ENCODE data around the gene PLA2G4E. TPM values are rescaled to one million over a fixed set of nuclear protein-coding genes. Genes with fewer than 3 reads are reported as not detected.
A peak's percentile ranks its signal among the peaks of the same experiment; 100 is the strongest.

Gene PLA2G4E
- total and polyA plus RNA-seq, 2 experiments from 2014 or later = 0.06 TPM; not detected in 1

GRCh38 chr15:41948490-41948889, 72.4 kb downstream of the PLA2G4E start:
- Histone ChIP-seq H3K36me3 (peaks cover 11% of the 10 kb centered on the region), H3K27me3 (no peaks in the 10 kb centered on the region), H3K9me3 (ENCODE audit: low read depth) (no peaks in the 10 kb centered on the region), H3K4me3 (no peak overlapping the region), H3K27ac (peak overlapping the region; percentile 75), H3K4me1 (ENCODE audit: low read depth) (peaks cover 30% of the 10 kb centered on the region)
- no peak for DNase-seq (ENCODE audit: low read depth in 1 of 2, low spot score in 1 of 2)
- no peak for TF ChIP-seq CTCF (IDR thresholded peaks at IDR 0.05; ENCODE audit: low read depth, low read length)

GRCh38 chr15:41946970-41947369, 73.9 kb downstream of the PLA2G4E start:
- no peaks in the 10 kb centered on the region for H3K27me3 ChIP-seq
- H3K4me1 ChIP-seq (ENCODE audit: low read depth) = peaks cover 30% of the 10 kb centered on the region
- DNase-seq (ENCODE audit: low read depth in 1 of 2, low spot score in 1 of 2) = no peak
- no peak overlapping the region for H3K4me3 ChIP-seq
- peaks cover 4% of the 10 kb centered on the region for H3K36me3 ChIP-seq
- no peak for TF ChIP-seq CTCF (IDR thresholded peaks at IDR 0.05; ENCODE audit: low read depth, low read length)
- H3K27ac ChIP-seq = peak overlapping the region; percentile 75
- no peaks in the 10 kb centered on the region for H3K9me3 ChIP-seq (ENCODE audit: low read depth)

- Histone ChIP-seq H3K27me3 (no peaks in the 10 kb centered on the region), H3K4me3 (no peak overlapping the region), H3K27ac (peak overlapping the region; percentile 75), H3K36me3 (peaks cover 7% of the 10 kb centered on the region), H3K9me3 (ENCODE audit: low read depth) (no peaks in the 10 kb centered on the region), H3K4me1 (ENCODE audit: low read depth) (peaks cover 30% of the 10 kb centered on the region)
- TF ChIP-seq CTCF (IDR thresholded peaks at IDR 0.05; ENCODE audit: low read depth, low read length) = no peak
- no peak for DNase-seq (ENCODE audit: low read depth in 1 of 2, low spot score in 1 of 2)
Observed at GRCh38 chr15:41945731-41946130, 75.1 kb downstream of the PLA2G4E start.

- Histone ChIP-seq H3K36me3 (peaks cover 7% of the 10 kb centered on the region), H3K27ac (peak overlapping the region; percentile 87), H3K4me3 (no peak overlapping the region)
Observed at GRCh38 chr15:41945221-41945620, 75.6 kb downstream of the PLA2G4E start.

DNA sequence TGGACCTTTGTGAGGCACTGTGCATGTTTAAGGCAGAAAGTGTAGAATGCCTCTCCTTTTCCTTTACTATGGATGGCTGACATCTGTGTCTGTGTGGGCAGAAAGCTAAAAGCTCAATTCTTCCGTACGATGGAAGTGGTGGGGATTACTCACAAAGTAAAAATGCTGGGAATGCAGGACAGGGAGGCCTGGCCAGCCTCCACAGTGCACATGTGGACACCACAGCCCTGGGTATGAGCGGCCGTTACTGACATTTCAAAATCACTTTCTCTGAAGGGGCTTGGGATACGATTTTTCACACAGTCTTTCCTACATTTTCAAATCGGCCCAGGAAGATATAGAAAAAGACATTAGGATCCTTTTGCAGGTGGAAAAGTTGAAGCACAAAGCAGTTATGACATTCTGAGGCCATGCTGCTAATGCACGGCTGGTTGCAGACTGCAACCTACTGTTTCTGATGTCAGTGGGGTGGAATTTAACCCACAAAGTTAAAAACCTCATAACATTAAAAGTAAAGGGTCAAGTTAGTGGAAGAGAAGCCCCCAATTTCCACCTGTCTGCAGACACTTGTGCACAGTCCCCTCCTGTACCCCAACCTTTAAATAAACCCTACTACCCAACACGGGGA, 76.4 kb downstream of the PLA2G4E start:
- H3K36me3 ChIP-seq = peaks cover 7% of the 10 kb centered on the region
- H3K27me3 ChIP-seq = no peaks in the 10 kb centered on the region
- H3K9me3 ChIP-seq (ENCODE audit: low read depth) = no peaks in the 10 kb centered on the region
- DNase-seq (ENCODE audit: low read depth in 1 of 2, low spot score in 1 of 2) = peak; percentile 60 to 95
- H3K27ac ChIP-seq = peak overlapping the region; percentile 87
- no peak for TF ChIP-seq CTCF (IDR thresholded peaks at IDR 0.05; ENCODE audit: low read depth, low read length)
- H3K4me1 ChIP-seq (ENCODE audit: low read depth) = peaks cover 19% of the 10 kb centered on the region
- no peak overlapping the region for H3K4me3 ChIP-seq

More at GRCh38 chr15:41945221-41945620, 75.6 kb downstream of the PLA2G4E start:
- Histone ChIP-seq H3K4me1 (ENCODE audit: low read depth) (peaks cover 27% of the 10 kb centered on the region), H3K27me3 (no peaks in the 10 kb centered on the region), H3K9me3 (ENCODE audit: low read depth) (no peaks in the 10 kb centered on the region)
- no peak for DNase-seq (ENCODE audit: low read depth in 1 of 2, low spot score in 1 of 2)
- no peak for TF ChIP-seq CTCF (IDR thresholded peaks at IDR 0.05; ENCODE audit: low read depth, low read length)

Measured in cardiac muscle cell (in vitro differentiated cells and primary cell).